ENCODE results near the gene PCBP1.

- no peak for TF ChIP-seq CTCF (IDR thresholded peaks at IDR 0.05)
- no peak for TF ChIP-seq POLR2A (IDR thresholded peaks at IDR 0.05)
- no peak for TF ChIP-seq POLR2AphosphoS5 (IDR thresholded peaks at IDR 0.05)
Measured at GRCh38 chr2:70046534-70046933, 40.7 kb upstream of the PCBP1 start.

Measured in breast epithelium (tissue), 3 donors.